Fibroblast of skin of right biceps (primary cell): Measurements from ENCODE around the gene PLEKHB1.
"Not testable (repeated sequence)": the region's sequence is repeated elsewhere in the genome, so short reads cannot be mapped to it uniquely, and the experiment has no call there.

Source experiments
- DNase-seq: peaks from one replicate; pipeline ENCODE4 v3.0.0-alpha.2; 2013

Gene PLEKHB1

DNA sequence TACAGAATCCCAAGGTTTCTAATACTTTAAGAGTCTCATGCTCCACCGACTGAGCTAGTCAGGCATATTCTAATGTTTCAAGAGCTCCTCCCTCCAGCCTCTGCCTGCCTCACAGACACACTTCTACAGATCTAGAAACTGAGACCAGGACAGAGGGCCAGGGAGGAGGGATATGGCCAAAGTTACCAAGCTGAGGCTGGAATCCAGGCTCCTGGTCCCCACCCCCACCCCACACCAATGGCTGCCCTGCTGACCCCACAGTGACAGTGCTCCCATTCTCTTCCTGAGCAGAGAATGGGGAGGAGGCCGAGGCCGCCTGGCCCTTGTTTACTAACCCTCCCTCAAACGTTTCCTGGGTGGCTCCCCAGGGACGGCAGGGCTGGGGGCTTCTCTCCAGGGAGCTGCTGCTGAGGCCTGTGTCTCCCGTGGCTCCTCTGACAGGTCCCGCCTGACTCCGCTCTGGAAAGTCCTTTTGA is 2.2 kb downstream of the PLEKHB1 start:
- no peak for DNase-seq

DNA sequence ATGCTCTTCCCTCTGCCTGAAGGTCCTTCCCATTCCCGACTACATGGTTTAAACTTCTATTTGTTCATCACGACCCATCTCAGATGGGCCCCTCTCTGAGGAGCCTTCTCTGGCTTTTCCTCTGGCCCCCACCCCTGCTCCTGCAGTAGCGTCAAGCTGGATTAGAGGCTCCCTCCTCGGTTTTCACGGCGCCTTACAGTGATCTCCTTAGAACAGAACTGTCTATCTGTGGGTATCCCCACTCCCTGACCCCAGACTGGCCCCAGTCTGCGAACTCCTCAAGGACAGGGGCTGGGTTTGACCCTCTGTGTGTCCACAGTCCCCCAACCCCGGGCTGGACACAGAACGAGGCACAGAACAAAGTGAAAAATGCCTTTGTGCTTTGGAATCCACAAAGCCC is 2.8 kb downstream of the PLEKHB1 start:
- no peak for DNase-seq

DNA sequence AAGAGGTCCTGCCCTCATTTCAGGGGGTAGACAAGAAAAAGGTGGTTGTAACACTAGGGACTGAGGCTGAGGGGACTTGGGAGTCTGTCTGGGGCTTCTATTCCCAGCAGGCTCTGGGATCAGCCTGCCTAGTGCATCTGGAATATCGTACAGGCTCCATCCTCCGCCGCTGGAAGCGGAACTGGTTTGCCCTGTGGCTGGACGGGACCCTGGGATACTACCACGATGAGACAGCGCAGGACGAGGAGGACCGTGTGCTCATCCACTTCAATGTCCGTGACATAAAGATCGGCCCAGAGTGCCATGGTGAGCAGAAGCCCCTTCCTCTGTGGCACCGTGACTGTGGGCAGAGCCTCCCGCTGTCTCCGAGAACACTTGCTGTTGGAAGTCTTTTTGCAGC is 4.0 kb downstream of the PLEKHB1 start:
- DNase-seq = no peak

DNA sequence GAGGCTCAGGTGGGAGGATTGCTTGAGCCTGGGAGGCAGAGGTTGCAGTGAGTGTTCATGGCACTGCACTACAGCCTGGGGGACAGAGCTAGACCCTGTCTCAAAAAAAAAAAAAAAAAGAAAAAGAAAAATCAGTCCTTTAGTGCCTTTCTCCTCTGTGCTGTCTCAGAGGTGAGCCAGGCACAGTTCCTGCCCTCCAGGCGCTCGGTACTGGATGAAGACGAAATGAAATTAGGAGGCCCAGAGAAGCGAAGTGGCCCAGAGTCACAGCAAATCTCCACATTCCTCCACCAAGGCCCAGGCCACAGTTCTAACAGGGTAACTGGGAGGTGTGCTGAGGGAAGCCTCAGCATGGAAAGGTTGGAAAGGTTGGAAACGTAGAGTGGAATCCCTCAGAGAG is 4.9 kb downstream of the PLEKHB1 start:
- DNase-seq = no peak

DNA sequence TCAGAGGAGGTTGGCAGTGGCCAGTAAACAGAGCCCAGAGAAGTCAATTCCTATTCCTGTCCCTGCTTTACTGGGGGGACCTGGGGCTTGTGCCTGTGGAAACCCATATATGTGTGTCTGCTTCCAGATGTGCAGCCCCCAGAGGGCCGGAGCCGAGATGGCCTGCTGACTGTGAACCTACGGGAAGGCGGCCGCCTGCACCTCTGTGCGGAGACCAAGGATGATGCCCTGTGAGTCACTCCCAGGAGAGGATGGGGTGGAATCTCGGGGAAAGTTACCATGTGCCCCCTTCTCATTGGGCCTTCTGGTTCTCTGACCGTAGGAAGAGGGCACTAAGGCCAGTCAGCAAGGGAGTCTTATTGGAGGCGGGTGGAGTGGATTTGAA is 5.3 kb downstream of the PLEKHB1 start:
- DNase-seq = no peak

DNA sequence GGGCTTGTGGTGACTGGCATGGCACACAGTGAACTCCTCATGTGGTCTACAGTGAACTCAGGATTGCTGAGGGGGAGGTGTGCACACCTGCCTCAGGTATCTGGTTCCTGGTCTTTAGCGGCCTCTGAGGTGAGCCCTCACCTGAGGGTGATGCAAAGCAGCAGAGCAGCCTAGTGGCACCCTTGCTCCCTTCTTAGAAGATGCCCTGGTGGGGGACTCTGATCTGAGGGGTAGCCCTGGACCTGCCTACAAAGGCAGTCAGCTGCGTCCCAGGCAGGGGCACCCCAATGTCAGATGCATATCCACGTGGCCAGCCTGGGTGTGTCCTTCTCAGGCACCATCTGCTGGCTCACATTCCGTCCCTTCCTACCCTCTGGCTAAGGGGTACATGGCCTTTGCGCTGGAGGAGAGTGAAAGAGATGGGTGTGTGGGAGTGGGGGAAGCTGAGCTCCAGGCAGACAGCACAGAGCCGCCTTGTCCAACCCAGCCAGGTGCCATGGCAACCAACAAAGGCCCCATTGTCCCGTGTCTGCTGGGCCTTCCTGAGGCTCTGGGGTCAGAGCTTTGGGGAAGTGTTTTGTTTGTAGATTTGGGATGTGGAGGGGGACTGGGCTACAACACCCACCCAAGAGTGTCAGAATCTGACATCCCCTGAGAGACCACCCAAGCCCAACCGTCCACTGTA is 5.8 kb downstream of the PLEKHB1 start:
- no peak for DNase-seq

DNA sequence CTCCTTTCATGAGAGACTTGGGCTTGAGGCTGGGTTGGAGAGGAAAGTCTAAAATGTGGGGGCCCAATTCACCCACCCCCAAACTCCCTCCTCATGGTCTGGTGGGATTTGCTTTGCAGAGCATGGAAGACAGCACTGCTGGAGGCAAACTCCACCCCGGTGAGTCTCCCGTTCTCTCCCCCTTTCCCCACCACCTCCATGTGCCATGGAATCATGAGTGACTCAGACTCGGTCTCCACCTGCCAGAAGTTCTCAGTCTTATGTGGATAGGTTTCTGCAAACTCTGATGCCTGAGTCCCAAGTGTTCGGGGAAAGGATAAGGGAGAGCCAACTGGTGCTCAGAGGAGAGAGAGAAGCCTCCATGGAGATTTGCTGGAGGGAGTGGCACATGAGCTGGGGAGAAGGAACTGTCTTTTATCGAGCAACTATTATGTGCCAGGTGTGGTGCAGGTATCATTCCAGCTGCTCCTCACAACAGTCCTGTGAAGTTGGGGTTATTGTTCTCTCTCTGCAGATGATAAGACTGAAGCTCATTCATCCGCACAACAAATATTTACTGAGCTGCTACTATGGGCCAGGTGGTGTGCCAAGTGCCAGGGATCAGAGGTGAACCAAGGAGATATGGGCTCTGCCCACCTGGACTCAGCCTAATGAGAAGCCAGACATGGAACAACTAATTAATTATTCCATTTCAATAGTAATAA is 6.6 kb downstream of the PLEKHB1 start:
- no peak for DNase-seq

DNA sequence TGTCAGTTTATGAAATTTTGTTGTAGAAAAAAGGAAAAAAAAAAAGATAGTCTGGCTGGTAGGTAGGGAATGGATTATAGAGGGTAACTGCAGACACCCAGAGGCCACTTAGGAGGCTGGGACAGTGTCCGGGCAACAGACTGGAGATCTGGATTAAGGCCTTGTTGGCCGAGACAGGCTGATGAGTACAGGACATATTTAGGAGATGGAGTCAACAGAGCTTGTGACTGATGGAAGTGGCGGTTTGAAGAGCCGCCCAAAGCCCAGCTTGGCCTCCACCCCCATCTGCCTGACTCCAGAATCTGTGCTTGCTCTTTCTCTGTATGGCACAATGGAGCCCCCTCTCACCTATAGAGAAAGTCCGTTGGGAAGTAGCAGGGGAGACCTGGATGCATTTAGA is 7.6 kb downstream of the PLEKHB1 start:
- no peak for DNase-seq

DNA sequence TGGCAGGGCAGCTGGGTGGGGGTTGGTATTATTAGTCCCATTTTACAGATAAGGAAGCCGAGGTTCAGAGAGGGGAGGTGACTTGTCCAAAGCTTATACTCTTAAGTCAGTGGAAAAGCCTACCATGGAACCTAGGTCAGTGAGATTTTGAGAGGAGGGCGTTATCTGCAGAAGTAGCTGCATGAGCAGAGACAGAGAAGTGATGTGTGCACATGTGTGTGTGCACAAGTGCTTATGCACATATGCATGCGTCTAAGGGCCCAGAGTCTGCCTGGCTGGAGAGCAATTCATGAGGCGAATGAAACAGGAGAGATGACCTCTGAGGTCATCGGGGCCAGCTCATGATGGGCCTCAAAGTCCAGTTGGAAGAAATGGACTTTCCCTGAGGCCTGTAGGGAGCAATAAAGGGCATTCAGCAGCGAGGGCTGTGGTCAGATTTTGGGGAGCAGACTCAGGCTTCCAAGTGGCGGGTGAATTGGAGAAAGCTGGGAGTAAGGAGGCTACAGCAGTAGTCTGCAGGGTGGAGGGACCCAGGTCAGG is 8.2 kb downstream of the PLEKHB1 start:
- DNase-seq = no peak

DNA sequence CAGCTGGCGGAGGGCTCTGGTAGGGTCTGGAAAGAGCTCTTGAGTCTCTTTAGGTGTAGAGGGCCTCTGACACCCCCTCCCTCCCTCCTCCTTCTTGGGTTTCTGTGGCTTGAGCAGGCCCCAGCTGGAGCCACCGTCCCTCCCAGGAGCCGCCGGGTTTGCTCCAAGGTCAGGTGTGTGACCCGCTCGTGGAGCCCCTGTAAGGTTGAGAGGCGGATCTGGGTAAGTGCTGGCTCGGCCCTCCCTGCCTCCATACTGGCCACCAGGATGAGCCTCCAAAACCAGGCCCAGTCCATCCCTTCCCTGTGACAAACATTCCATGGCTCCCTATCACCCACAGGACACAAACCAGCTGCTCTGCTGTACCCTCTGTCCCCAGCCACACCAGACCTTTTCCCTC is 9.3 kb downstream of the PLEKHB1 start:
- DNase-seq = no peak

DNA sequence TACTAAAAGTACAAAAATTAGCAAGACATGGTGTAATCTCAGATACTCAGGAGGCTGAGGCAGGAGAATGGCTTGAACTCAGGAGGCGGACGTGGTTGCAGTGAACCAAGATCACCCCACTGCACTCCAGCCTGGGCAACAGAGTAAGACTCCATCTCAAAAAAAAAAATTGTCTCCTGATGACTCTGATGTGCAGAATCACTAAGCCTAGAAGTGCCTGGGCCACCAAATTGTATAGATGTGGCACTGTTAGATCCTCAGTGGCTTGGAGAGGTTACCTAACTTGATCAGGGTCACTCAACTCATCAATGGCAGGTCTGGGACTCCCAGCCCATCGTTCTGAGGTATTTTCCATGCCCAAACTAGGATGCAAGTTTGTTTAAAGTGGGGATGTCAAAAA is 10.6 kb downstream of the PLEKHB1 start:
- no peak for DNase-seq

DNA sequence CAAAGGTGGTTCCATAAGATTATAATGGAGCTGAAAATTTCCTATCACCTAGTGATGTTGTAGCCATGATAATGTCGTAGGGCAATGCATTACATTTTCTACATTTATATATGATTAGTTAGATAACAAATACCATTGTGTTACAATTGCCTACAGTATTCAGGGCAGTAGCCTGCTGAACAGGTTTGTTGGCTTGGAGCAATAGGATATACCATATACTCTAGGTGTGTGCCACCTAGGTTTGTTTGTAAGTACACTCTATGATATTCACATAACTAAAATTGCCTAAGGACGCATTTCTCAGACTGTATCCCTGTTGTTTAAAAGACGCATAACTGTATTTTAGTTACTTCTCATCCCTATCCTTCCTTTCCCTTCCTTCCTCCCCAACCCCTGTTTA is 13.6 kb downstream of the PLEKHB1 start:
- DNase-seq = no peak

DNA sequence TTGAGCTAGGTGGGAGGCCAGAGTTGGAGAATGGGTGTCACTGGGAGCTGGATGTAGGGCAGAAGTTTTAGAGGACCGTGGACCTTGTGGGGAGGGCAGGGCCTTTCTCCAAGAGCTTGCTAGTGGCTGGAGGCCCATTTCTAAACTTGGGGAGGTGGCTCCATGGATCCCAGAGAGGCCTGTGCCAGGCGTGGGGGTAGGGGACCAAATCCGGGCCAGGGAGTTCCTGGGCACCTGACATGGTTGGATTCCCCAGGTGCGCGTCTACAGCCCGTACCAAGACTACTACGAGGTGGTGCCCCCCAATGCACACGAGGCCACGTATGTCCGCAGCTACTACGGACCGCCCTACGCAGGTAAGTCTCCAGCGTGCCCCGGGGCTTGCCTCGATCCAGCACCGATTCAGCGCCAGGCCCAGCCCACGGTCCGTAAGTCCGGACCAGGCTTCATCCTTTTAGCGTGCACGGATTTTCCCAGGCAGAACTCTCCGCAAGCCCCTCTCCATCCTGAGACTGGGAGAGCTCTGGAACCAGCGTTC is 14.2 kb downstream of the PLEKHB1 start:
- no peak for DNase-seq

DNA sequence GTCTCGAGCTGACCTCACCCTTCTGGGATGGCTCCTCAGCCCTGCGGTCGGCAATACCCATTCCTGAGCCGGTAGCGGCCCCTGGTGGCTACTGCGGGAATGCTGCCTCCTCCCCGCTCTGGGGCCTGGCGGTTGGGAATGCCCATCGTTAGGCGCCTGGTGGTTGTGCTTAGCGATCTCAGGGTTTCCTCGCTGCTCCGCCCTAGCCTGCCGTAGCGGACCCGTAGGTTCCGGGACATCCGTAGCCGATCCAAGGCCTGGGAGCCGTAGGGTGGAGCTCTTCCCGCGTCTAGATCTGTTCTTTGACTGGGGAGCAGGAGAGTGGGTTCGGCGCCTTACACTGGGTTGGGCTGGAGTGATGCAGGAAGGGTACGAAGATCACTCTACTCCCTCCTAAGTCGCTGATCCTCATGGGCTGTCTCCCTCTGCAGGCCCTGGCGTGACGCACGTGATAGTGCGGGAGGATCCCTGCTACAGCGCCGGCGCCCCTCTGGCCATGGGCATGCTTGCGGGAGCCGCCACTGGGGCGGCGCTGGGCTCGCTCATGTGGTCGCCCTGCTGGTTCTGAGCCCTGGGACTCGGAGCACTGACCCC is 14.8 kb downstream of the PLEKHB1 start:
- DNase-seq = peak; percentile 82

DNA sequence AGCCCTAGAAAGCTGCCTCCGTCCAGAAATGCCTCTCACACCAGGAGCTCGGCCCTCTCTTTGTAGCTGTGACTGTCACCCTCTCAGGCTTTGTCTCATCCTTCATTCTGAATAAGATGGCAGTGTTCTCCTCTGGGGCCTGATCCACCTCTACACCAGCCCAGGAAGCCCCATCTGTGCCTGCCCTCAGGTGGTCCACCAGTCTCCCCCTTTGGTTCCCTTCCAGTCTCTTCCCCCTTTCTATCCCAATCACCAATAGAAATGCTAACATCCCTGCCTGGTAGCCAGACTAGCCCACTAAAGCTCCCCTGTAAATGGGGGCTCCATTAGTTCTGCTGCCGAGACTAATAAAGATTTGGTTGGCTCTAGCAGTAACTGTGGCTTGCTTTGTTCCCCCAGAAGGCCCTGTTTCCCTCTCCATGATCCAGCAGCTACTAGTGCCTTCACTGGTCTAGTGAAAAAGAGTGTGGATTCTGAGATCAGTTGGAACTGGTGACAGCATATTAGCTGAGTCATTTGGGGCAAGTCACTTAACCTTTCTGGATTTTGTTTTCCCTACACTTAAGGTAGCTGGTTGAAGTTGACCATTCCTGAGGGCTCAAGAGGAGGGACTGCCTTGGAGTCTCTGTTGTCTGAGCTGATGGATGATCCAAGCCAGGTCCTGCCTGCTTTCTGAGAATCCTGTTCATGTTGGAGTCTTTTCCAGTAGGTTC is 16.2 kb downstream of the PLEKHB1 start:
- DNase-seq = no peak

DNA sequence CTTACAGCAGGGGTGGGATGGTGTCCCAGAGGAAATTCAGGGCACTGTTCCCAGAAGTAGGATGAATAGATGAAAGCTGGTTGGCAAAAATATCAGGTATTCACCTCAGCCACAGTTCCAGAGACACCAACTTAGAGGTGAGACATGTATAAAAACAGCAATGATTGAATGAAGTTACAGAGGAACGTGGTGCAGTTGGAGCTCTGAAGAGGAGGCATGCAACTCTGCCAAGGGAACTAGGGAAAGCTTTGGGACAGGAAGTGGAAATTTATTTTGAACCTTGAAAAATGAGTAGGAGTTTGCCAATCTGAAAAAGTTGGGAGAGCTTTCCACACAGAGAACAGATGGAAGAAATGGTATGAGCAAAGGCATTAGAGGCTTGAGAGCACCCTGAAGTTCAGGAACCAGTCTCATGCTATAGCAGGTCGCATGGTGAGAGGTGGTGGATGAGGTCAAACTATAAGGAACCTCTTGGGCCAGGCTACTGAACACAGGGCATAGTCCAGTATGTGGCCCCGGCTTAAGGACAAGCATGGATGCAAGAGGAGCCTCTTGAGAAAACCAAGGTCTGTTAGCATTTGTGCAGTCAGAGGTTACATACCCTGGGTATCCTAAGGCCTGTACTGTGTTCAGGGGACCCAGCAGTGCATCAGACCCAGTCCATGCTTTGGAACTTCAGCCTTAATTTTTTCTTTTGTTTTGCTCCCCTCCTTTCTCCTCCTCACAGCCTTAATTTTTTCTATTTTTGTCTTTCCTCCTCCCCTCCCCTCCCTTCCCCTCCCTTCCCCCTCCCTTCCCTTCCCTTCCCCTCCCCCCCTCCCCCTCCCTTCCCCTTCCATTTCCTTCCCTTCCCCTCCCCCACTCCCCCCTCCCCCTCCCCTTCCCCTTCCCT is 17.5 kb downstream of the PLEKHB1 start:
- no peak for DNase-seq

DNA sequence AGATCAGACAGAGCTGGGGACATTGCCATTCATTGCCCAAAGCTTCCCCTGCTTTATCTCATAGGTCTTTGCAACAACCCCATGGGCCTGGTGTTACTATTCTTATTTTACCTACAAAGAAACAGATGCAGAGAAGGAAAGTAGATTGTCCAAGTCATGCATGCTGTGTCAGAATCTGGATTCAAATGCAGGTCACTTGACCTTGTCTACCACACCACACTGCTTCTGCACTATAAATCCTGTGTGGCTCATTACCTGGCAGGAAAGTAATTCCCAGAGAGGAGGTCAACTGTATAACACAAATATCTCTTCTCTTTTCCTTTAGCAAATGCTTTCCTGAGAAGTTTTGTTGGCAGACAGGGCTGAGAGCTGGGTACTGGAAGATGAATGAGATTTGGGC is 18.5 kb downstream of the PLEKHB1 start:
- no peak for DNase-seq

DNA sequence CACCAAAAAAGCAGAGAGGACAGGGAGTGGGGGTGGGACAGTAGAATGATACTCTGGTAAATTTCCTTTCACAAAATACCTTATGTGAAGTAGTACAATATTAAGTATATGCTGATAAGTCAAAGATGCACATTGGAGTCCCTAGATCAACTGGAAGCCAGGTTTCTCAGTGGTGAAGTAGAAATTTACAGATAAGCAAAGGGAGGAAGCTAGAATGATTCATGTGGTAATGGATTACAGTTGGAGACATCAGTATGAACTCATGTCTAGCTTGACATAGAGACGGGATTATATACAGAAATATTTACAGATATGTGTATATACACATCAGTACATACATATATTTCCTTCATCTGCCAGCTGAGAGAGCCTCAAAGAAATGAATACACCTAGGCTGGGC is 21.5 kb downstream of the PLEKHB1 start:
- DNase-seq = no peak

DNA sequence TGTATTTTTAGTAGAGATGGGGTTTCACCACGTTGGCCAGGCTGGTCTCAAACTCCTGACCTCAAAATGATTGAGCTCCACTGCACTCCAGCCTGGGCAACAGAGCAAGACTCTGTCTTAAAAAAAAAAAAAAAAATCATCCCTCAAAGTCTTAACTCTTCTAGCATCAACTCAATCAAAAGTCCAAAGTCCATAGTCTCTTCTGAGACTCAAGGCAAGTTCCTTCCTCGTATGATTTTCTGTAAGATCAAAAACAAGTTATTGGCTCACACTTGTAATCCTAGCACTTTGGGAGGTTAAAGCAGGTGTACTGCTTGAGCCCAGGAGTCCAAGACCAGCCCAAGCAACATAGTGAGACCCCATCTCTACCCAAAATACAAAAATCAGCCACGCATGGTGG is 24.4 kb downstream of the PLEKHB1 start:
- no peak for DNase-seq

DNA sequence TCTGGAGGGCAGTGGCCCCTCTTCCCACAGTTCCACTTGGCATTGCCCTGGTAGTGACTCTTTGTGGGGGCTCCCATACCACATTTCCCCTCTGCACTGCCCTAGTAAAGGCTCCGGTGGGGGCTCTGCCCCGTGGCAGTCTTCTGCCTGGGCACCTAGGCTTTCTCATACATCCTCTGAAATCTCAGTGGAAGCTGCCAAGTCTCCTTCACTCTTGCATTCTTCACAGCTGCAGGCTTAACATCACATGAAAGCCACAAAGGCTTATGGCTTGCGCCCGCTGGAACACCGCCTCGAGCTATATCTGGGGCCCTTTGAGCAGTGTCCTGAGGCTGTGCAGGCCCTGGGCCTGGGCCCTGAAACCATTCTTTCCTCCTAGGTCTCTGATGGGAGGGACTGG is 25.3 kb downstream of the PLEKHB1 start:
- DNase-seq = no peak

DNA sequence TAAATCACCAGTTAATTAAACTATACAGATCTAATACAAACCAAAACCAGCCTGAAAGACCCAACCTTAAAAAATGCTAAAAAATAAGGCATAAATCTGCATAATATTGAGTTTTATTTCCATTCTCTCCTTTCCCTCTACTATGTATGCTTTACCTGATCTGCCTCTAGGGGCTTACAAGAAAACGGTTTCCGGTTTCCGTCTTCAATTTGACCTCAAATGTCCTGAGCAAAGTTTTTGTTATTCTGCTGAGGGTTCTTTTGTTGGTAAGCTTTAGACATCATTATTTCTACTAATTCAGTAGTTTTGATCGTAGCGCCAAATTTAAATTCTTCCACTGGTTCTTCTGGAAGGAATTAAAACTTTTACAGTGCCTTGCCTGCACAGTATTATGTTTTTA is 30.2 kb downstream of the PLEKHB1 start:
- DNase-seq = not testable (repeated sequence)

DNA sequence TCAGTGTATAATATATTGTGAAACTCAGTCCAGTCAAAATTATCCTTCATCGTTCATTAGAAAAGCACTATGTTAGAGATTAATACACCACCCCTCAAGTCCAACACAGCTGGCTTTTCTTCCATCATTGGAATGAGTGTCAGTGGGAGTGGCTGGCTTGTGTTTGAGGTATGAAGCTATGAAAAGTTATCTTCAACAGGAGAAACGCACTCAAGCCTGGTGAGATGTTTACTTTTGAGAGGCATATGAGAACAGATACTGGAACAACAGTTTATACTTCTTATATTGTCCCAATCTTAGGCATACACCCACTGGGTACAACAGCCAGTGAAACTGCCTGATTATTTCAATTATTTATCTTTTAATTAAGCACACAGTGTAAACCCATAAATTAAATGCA is 34.3 kb downstream of the PLEKHB1 start:
- DNase-seq = no peak
